Posterior cingulate gyrus (tissue), 11 donors: ENCODE data around the gene RAE1.
A peak's percentile ranks its signal among the peaks of the same experiment; 100 is the strongest.

Experiments used
- DNase-seq, 10 donors: peaks; one replicate each; pipeline versions ENCODE4 v3.0.0 to v3.0.0-alpha.2; 2020 to 2021; ENCODE audit warnings: mixed read lengths in 3 of 10
- intact Hi-C: fragments of 100-400 bp; cut with DNase I; formaldehyde crosslinking; loops from one replicate; pipeline ENCODE4 v1.15.1; 2023

RAE1 gene

DNA sequence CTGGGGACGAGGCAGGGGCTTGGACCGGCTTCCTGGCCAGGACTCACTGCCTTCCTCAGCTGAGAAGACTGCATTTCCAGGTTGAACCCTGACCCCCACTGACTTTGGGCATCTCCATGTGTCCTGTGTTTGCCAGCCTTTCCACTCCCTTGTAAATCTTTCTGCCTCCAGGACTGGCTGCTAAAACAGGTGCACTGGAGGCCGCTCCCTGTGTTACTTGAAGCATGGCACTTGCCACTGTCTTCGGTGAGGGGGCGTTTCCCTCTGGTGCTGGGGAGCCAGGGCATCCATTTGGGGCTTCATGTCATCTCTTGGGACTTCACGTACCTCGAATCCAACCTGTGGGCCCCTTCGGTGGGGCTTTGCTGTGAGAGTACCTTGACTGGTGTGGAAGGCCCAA, 33.4 kb downstream of the RAE1 start:
- DNase-seq: peak in 2 of 10 donors; percentile 31 to 40
- intact Hi-C loops: loop anchor here (5.0 to 10.0 kb wide), 2 partner anchors 208 to 830 kb away; no protein-coding TSS in a partner anchor

DNA sequence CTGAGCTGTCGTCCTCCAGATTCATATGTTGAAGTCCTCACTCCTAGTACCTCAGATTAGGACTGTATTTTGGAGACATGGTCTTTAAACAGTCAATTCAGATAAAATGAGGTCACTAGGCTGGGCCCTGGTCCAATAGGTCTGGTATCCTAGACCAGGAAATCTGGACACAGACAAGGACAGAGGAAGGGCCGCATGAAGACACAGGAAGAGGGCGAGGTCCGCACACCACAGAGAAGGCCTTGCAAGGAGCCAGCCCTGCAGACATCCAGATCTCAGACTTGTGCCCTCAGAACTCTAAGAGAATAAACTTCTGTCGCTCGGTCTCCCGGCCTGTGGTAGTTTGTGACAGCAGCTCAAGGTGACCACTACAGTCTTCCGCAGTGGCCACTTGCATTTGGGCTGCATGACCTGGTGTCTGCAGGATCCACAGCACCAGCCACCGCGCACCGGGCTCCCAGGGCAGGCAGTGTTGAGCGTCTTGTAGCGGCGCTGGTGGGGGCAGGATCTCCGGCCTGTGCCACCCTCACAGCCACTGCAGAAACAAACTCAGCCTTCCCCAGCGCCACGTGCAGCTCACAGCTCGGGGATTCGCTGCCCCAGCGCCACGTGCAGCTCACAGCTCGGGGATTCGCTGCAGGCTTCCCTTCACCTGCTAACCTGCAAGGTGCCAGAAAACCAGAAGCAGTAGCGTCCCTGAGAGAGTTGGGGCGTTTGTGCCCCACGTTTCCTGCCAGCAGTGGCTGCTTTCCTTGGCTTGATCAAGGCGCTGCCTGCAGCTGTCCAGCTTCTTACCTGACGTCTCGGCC, 34.1 kb downstream of the RAE1 start:
- DNase-seq: peak in 2 of 10 donors; percentile 51 to 72
- intact Hi-C loops: loop anchor here (5.0 to 10.0 kb wide), 2 partner anchors 207 to 830 kb away; no protein-coding TSS in a partner anchor

DNA sequence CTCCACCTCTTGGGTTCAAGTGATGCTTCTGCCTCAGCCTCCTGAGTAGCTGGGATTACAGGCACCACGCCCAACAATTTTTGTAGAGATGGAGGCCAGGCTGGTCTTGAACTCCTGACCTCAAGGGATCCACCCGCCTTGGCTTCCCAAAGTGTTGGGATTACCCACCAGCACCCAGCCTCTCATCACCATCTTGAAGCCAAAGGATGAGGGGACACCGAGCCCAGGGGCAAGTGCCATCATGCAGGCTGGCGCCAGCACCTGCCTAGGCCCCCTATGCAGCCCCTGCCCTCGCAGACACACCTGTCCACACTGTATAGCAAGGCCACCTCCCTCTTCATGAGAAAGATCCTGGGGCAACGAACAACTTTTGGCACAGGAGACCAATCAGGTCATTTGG, 34.9 kb downstream of the RAE1 start:
- intact Hi-C loops: loop anchor here (10.0 kb wide), 1 partner anchor 829 kb away; no protein-coding TSS in a partner anchor
- DNase-seq: peak in 2 of 10 donors; percentile 45 to 67

DNA sequence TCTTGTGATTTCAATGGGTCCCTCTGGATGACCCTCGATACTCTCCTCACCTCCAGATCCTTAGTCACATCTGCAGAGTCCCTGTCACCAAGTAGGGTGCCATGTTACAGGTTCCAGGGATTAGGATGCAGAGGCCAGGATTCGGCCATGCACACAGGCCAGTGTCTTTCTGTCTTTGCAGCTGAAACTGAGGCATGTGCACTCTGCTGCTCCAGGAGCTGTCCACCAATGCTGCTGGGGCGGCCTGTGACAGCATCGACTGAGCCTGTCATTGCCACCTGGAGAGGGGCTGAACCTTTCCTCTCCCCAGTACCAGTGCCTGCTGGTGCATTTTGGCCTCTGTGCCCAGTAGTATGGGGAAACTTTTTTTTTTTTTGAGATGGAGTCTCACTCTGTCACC, 35.7 kb downstream of the RAE1 start:
- intact Hi-C loops: loop anchor here (10.0 kb wide), 1 partner anchor 828 kb away; no protein-coding TSS in a partner anchor
- peak in 2 of 10 donors; percentile 8 to 55 for DNase-seq

DNA sequence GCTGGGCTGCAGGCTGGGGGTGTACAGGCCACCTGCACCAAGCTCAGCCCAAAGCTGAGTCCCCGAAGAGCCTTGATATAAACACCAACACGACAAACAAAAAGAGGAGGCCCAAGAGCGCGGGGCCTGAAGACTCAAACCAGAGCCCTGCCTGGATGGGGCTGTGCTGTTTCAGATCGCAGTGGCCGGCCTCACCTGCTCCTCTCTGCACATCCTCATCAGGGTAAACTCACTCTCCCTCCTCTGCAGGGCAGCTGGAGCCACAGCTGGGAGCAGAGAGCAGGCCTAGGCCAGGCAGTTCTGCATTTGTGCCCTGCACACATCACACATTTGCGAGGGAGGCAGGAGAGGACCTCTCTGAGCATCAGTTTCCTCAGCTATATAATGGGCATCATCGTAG, 36.4 kb downstream of the RAE1 start:
- peak in 2 of 10 donors; percentile 39 to 58 for DNase-seq
- intact Hi-C loops: loop anchor here (10.0 kb wide), 1 partner anchor 827 kb away; no protein-coding TSS in a partner anchor

DNA sequence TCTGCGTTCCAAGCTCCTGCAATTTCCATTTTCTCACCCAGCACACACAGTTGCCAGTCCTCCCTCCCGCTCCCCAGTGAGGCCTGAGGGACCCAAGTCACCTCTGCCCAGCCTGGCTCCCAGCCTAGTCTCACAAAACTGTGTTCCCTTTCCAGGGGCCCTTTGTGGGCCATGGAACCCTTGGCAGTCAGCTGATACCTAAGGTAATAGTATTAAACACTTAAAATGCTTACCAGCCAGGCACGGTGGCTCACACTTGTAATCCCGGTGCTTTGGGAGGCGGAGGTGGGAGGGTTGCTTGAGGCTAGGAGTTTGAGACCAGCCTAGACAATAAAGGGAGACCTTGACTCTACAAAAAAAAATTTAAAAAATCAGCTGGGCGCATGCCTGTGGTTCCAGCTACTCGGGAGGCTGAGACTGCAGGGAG, 36.9 kb downstream of the RAE1 start:
- DNase-seq: peak in 3 of 10 donors; percentile 6 to 75 (median 60)
- intact Hi-C loops: loop anchor here (10.0 kb wide), 1 partner anchor 827 kb away; no protein-coding TSS in a partner anchor

DNA sequence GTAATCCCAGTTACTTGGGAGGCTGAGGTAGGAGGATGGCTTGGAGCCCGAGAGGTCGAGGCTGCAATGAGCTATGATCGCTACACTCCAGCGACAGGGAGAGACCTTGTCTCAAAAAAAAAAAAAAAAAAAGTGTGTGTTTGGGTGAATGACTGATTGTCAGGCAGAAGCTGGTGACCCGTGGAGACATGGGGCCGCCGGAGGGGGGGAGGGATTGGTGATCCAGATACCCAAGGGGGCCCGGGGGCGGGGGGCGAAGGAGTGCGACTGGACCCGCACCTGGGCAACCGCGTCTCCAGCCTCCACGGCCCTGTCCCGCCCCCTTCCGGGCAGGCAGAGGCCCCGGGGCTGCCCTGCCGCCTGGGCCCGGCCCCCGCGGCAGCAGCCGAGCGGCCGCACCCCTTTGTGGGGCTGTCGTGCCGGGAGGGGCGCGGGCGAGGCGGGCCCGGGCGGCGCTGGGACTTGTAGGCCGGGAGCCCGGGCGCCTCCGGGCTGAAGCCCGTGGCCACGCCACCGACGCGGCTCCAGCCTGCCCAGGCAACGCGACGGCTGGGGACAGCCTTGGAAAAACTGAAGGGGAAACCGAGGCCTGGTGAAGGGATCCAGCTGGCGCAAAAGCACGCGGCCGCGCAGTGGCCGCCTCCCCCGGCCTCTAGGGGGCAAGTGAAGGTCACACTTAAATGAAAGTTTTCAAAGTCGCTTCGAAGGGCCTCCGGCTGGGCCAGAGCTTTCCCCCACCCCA, 38.1 kb downstream of the RAE1 start:
- DNase-seq: peak in 7 of 10 donors; percentile 50 to 96 (median 76)
- intact Hi-C loops: loop anchor here (10.0 kb wide), 1 partner anchor 826 kb away; no protein-coding TSS in a partner anchor

DNA sequence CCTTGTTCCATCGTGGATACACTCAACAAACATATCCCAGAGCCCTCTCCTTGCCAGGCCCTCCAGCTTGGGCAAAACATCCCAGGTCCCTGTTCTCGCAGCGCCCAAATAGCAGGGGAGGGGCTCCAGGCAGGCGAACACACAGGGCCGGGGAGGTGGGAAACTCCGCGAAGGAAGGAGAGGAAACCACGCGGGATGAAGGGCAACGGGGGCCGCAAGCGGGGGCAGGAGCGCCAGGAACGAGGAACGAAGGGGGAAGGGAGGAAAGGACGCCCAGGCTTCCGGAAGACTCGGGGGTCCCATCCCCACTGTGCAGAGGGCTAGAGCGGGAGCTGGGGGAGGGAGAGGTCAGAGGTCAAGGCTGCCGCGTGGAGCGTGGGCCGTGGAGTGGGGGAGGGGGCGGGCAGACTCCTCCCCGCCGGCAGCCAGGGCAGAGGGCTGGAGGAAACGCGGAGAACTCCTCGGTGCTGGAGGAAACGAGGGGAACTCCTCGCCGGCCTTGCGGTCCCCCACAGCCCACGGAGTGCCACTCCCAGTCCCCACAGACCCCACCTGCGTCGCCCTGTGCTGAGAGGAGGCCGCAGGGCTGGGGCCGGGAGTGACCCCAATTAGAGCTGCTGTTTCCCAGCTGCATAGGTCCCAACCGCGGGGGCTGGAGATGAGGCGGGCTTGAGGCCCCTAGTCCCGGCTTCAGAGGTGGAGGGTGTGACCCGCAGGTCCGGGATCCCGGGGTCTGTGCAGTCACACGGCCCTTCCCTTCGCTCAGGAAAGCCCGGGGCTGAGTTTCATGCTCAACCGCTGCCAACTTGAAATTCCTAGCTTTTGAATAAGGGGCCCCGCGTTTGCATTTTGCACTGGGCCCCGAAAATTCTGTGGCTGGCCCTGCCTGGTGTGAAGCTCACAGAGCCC, 38.9 kb downstream of the RAE1 start:
- DNase-seq: peak in 4 of 10 donors; percentile 7 to 78 (median 71)

DNA sequence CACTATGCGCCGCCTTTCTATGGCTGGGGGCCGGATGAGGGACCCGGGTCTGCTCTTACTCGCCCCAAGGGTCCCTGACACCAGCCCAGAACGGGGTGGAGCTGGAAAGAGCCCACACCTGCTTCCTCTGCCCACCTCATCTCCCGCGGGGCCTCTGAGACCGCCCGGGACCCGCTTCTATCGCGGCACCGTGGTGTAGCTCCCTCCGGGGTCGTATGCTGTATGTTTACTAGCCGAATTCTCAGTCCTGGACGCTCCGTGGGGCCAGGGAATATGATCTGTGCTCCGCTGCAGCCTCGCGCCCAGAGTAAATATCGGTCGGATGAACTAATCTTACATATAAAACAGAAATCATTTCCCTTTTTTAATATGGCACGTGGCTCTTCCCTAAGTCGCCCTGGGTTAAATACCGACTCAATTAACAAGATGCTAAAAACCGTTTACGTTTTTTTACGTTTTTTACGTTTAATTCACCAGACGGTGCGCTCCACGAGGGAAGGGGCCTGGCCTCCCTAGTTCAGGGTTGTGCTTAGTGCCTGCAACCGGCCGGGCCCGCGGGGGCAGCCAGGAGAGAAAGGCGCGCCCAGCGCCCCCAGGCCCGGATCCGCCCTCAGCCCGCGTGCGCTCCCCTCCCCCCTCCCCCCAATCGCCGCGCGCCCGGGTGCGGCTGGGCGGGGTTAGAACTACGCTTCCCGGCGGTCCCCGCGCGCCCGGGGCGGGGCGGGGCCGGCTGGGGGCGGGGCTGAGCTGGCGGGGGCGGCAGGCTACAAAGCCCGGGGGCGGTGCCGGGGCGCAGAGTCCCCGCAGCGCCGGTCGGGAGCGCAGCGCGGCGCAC, 39.8 kb downstream of the RAE1 start, which contains the start of gene RBM38:
RBM38 (plus strand) TSS at position 793 of the 835 bp plus-strand sequence. CDS start 186 bp downstream, outside the sequence.
- DNase-seq: peak in 9 of 10 donors; percentile 46 to 96 (median 68)
- intact Hi-C loops: no loop called here

More for the DNA sequence above, 38.9 kb downstream of the RAE1 start:
- intact Hi-C loops: loop anchor here (10.0 kb wide), 1 partner anchor 825 kb away; no protein-coding TSS in a partner anchor

DNA sequence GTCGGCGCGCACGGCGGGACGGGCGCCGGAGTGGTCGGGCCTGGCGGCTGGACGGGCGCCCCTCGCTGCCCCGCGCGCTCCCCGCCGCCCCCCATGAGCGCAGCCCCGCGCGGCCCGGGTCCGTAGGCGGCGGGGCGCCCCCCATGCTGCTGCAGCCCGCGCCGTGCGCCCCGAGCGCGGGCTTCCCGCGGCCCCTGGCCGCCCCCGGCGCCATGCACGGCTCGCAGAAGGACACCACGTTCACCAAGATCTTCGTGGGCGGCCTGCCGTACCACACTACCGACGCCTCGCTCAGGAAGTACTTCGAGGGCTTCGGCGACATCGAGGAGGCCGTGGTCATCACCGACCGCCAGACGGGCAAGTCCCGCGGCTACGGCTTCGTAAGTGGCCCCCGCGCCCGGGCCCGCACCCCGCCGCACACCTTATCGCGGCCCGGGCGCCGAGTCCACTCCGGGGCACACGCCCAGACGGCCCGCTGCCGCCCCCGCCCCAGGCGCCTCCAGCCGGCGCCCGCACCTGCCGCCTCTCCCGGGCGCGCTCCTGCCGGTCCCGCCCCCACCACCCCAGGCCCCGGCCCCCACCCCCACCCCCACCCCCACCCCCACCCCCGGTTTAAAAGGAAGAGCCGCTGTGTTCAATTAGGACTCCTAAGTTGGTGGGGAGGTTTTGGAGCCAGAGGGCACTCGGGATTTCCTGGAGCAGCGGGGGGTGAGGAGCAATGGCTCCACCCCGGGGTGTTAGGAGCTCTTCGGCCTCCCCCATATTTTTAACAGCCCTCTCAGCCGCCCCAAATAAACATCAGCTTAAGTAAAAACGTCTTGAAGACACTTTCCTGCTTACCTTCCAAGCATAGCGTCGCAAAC, 40.6 kb downstream of the RAE1 start:
- intact Hi-C loops: no loop called here
- DNase-seq: peak in 5 of 10 donors; percentile 26 to 91 (median 69)

DNA sequence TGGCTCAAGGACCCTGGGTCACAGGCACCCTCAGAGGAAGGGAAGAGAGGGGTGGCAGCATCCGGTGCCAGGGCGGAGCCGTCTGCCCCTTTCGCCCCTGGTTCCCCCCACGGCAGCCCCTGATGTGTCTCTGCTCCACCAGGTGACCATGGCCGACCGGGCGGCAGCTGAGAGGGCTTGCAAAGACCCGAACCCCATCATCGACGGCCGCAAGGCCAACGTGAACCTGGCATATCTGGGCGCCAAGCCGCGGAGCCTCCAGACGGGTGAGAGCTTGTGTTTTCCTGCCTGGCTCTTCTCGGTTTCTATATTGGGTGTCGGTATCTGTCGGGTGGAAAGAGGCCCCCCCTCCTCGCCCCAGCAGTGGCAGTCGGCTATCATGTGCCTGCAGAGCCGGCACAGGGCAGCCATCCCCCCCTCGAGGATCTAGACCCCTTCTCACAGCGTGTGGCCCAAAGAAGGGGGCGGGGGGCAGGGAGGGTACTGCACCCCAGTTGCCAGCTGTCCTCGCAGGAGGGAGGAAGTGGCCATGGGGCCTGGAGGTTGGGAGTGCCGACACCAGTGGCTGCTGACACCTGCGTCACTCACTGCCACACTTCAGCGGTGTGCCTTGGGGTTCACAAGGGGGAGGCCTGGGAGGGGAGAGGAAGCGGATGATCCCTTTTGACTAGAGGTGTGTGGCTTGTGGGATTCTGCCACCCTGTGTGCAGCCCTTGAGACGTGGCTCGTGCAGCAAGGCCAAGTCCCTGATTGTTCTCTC, 41.6 kb downstream of the RAE1 start:
- intact Hi-C loops: no loop called here
- DNase-seq: peak in 4 of 10 donors; percentile 27 to 92 (median 74)

DNA sequence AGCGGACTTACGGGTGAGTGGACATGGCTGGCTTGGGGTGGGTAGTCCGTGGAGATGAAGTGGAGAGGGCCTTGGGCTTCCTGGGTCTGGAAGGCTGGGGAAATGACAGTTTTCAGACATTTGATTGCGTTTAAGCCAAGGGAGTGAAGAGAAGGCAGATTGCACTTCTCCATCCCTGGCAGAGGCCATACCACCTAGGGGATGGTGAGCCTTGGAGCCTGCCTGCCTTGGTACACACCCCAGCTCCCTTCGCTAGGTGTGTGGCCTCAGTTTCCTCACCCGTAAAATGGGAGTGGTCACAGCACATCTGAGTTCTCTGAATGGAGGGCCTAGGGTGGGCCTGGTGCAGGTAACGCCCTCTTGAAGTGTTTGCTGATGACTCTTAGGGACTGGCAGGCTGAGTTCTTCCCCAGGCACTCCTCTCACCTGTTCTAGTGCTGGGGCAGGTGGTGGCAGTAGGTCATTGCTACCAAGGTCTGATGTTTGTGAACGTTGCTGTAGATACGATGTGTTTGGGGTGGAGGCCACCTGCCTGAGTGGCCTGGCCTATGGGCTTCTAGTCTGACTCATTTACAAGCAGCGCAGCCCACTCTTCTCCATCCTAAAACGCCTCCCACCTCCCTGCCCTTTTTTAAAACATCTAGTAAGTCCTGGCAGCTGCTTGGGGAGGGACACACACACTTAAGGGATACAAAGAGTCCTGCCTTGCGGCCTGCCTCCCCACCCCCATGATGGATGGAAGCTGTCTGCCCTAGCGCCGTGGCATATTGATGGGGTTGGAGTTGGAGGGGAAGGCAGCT, 42.5 kb downstream of the RAE1 start:
- intact Hi-C loops: no loop called here
- DNase-seq: peak in 2 of 10 donors; percentile 15 to 67

DNA sequence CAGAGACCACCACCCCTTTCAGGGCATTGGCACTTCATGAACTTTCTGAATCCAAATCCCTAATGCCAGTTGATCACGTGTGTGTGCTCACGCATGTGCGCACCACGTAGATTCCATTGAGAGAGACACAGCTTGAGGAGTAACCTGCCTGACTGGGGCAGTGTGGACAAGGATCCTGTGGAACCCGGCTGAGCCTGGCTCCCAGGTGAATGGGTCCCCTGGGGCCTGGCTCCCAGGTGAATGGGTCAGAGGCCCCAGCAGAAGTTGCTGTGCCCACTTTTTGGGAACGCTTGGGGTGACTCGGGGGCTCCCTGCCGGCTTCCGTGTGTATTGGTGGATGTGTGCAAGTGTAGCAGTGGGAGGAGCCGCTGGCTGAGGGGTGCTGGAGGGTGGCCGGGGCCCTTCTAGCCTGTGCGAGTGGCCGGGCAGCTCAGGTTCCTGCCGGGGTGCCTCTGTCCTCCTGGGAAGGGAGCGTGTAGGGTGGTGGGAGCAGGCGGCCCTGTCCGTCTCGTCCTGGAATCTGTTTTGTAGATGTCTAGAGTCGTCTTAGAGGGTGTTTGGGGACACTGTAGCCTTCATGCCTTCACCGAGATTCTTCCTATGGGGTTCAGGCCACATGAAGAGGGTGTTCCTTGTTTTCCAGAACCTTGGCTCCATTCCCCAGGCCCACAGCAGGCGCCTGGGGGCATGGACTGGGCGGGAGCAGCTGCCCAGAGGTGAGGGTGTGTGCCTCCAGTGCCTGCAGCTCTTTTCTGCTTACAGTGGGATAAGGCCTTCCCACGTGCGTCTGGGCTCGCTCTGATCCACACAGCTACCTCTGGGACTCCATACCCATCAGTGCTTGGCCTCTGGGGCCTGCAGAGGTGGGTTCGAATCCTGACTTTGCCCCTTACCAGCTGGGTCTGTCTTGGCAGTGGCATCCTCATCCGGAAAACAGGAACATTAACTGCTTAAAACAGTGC, 43.3 kb downstream of the RAE1 start:
- intact Hi-C loops: no loop called here
- DNase-seq: peak in 4 of 10 donors; percentile 24 to 85 (median 70)

DNA sequence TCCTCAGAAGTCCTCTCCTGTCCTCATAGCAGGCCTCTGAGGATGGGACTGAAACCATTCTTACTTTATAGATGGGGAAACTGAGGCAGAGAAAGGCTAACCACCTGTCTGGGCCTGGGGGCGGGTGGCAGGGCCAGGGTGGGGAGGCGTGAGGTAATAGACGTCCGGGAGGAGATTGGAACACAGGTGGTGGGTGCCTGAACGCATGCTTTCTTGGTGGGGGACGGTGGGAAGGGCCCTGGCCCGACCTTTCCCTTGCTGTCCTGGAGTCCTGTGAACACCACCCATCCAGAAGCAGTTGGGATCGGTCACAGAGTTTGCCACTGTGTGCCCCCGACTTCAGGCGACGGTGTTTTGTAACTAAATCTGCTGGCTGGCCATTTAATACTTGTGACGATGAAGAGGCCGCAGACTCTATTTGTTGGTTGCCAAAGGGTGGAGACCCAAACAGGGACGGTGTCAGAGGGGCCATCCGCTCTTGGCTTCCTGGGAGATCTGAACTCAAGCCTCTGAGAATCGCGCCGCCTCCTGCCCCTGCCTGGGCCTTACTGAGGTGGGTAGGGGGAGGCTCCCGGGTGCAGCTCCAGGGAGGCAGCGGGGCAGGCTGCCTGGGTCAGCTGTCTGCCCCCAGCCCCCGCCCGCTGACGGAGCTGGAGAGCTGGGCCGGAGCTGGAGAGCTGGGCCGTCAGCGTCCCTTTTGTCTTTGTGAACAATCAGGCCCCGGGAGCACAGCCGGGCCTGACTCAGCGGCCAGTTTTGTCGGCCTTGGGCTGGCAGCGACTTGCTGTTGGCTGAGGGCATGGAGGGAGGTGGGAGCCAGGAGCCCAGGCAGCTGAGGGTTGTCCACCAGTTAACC, 44.3 kb downstream of the RAE1 start:
- intact Hi-C loops: no loop called here
- DNase-seq: peak; percentile 84 to 99 (median 92)
